Measurements from ENCODE around the gene CAMK2A.

DNA sequence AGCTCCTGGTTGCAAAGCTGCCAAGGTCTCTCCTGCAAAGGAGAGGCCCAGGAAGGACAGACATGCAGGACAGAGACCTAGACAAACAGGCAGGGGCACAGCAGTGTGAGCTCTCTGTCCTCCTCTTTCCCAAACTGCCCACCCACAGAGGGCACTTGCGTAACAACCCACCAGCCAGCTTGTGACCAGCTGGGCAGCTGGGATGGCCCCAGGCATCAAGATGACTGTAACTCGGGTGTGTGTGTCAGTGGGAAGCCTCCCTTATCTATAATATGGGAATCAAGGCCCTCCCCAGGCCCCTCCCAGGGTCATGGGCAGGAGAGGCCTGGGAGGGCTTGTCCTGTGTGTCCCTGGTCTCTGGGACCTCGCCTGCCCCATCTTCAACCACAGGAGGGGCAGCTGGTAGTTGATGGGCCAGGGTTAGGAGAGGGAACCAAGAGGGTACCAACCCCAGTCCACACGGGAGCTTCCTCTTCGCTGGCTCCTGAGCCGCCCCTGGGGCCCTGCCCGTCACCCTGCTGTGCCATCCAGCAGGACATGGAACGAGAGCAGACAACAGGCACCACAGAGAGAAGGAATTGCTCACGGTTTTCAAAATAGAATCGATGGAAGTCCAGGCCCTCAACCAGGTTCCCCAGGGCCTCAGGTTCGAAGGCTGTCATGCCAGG lies 61.8 kb downstream of the CAMK2A start:
- no peak for TF ChIP-seq CTCF (IDR thresholded peaks at IDR 0.05)
- TF ChIP-seq POLR2A (IDR thresholded peaks at IDR 0.05): no peak
- TF ChIP-seq EP300 (IDR thresholded peaks at IDR 0.05): no peak
- no peak for TF ChIP-seq POLR2AphosphoS5 (IDR thresholded peaks at IDR 0.05)

All from upper lobe of left lung (tissue), 4 donors.